K562 (cell line): ENCODE data around the gene VPS11. TPM values are rescaled to one million over a fixed set of nuclear protein-coding genes. Genes with fewer than 3 reads are reported as not detected.

Experiments
- DACH1 ChIP-seq: fragments of 450-650 bp; IDR thresholded peaks from 2 replicates; pipeline ENCODE4 v1.6.1; 2018; ENCODE audit not compliant: partially characterized antibody
- HCFC1 ChIP-seq: IDR thresholded peaks from 2 replicates; pipeline ENCODE4 v1.6.1; 2012; ENCODE audit warnings: low read depth, low read length, improper control_type of control experiment
- HNRNPH1 ChIP-seq: fragments of 200-400 bp; formaldehyde crosslinking; optimal IDR thresholded peaks from 2 replicates; pipeline ENCODE3; 2017; ENCODE audit warnings: low read depth, mild to moderate bottlenecking, low read length, moderate library complexity
- JUNB ChIP-seq: fragments of 450-650 bp; formaldehyde crosslinking; conservative IDR thresholded peaks from 2 replicates; pipeline ENCODE4 v1.4.0; 2020; ENCODE audit warnings: mild to moderate bottlenecking
- SAFB ChIP-seq: fragments of 200-400 bp; formaldehyde crosslinking; IDR thresholded peaks from 2 replicates; pipeline ENCODE4 v1.6.1; 2017; ENCODE audit warnings: low read depth, low read length, borderline replicate concordance
- SIX5 ChIP-seq, 2 experiments: IDR thresholded peaks; 2 replicates each; pipeline ENCODE4 v1.6.1; 2011; ENCODE audit warnings: low read length in 2 of 2, borderline replicate concordance in 1 of 2, low read depth in 1 of 2, mild to moderate bottlenecking in 1 of 2, moderate library complexity in 1 of 2; ENCODE audit not compliant: insufficient read depth in 1 of 2
- SP1 ChIP-seq: sonication (generic); formaldehyde crosslinking; IDR thresholded peaks from 2 replicates; pipeline ENCODE4 v1.8.1; 2022; ENCODE audit warnings: mild to moderate bottlenecking, missing genetic modification reagents
- STAT5B ChIP-seq: fragments of 250-450 bp; sonication (Bioruptor Pico); IDR thresholded peaks from 2 replicates; pipeline ENCODE4 v1.8.0; 2021; ENCODE audit warnings: mild to moderate bottlenecking, inconsistent platforms
- XRCC4 ChIP-seq: IDR thresholded peaks from one replicate; pipeline ENCODE4 v1.6.1; 2011; ENCODE audit not compliant: insufficient read depth, insufficient read length; ENCODE audit errors: extremely low read depth
- ZBTB1 ChIP-seq: sonication (generic); formaldehyde crosslinking; IDR thresholded peaks from 2 replicates; pipeline ENCODE4 v1.8.1; 2023; ENCODE audit warnings: missing genetic modification reagents, low read depth, mild to moderate bottlenecking, borderline replicate concordance
- ZBTB7A ChIP-seq: IDR thresholded peaks from 2 replicates; pipeline ENCODE4 v1.6.1; 2011; ENCODE audit warnings: low read depth, mild to moderate bottlenecking, low read length, moderate library complexity, borderline replicate concordance; ENCODE audit not compliant: control insufficient read depth
- ZFX ChIP-seq: sonication (generic); formaldehyde crosslinking; IDR thresholded peaks from 2 replicates; pipeline ENCODE4 v1.8.0; 2022; ENCODE audit warnings: mild to moderate bottlenecking, missing genetic modification reagents, moderate library complexity
- ZKSCAN1 ChIP-seq: fragments of 150-350 bp; IDR thresholded peaks from 2 replicates; pipeline ENCODE4 v1.6.1; 2016; ENCODE audit warnings: low read depth, low read length
- polyA plus RNA-seq, 8 experiments: library from polyadenylated mRNA; depleted of rRNA in 4 of 8; stranded (reverse) in 5 of 8; unstranded in 3 of 8; fragments of >200 nt; fragmentation: Nextera tagmentation in 2 of 8; fragmentation: Illumina TruSeq in 1 of 8; extraction: Ambion mirVana in 2 of 8; extraction: Trizol in 1 of 8; gene quantifications; 2 replicates each; pipeline versions ENCODE4 v1.2.1 to v1.2.3, GENCODE V29; 2011 to 2014; ENCODE audit warnings: inconsistent platforms in 1 of 8, missing spikeins in 1 of 8
- total RNA-seq, 7 experiments: library from RNA; depleted of rRNA in 6 of 7; stranded (reverse); fragments of >200 nt in 6 of 7; fragmentation: Illumina TruSeq in 2 of 7; extraction: Trizol in 2 of 7; gene quantifications; 2 replicates each; pipeline versions ENCODE4 v1.2.1 to v1.2.3, GENCODE V29; 2011 to 2021; ENCODE audit warnings: low replicate concordance in 1 of 7
- TF ChIP-seq, protein P1 (sequence below): sonication (generic); formaldehyde crosslinking; IDR thresholded peaks from 2 replicates; pipeline ENCODE4 v1.8.1; 2023; ENCODE audit warnings: mild to moderate bottlenecking, missing genetic modification reagents
- TF ChIP-seq, protein P2 (sequence below): fragments of 250-450 bp; sonication (Bioruptor Pico); IDR thresholded peaks from 2 replicates; pipeline ENCODE4 v1.5.0; 2020; ENCODE audit warnings: mild to moderate bottlenecking, borderline replicate concordance
- TF ChIP-seq, protein P3 (sequence below), 2 experiments: fragments of 250-450 bp in 1 of 2; fragments of 450-650 bp in 1 of 2; sonication (Bioruptor Pico) in 1 of 2; IDR thresholded peaks; 2 replicates each; pipeline versions ENCODE4 v1.6.1 to v1.8.0; 2016 to 2021; ENCODE audit warnings: mild to moderate bottlenecking in 2 of 2, moderate library complexity in 2 of 2, missing compliant biosample characterization in 1 of 2, missing genetic modification characterization in 1 of 2
- TF ChIP-seq, protein P4 (sequence below): fragments of 250-450 bp; sonication (Bioruptor Pico); IDR thresholded peaks from 2 replicates; pipeline ENCODE4 v1.5.0; 2021; ENCODE audit warnings: mild to moderate bottlenecking, moderate library complexity

The VPS11 gene
- total and polyA plus RNA-seq, 9 of the 15 experiments (the other 6 are each of a cell fraction or from before 2014, with no cell fraction given): 14.1 to 35.5 (median 27.5) TPM

DNA sequence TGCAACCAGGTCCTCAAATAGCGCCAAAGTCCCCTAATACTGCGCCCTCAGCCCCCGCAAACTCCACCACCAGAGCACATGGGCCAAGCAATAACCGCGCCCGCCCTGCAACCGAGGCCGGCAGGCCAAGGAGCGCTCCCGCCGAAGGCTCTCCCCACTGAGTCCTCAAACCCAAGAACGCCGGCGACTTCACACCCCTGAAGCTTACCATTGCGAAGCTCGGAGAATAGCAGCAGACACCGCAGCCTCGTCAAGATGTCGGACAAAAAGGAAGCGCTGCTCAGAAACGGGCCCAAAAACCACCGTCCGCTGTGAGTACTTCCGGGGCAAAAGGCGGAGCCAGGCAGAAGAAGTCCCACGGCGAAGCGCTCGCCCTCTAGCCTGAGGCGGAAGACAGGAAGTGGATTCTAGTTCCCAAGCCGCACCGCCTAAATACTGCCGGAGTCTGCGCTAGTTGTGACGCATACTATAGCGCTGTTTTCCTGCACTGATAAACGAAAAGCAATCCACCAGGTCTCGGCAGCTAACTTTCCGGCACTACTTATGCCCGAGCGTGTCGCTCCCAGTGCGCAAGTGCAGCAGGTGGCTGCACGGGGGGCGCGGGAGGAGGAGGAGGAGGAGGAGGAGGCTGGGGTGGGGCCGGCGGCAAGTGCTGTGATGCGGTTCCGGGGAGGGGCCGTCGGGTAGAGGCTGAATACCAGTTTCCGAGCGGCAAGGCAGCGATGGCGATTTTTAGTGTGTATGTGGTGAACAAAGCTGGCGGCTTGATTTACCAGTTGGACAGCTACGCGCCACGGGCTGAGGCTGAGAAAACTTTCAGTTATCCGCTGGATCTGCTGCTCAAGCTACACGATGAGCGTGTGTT is 49.3 kb upstream of the VPS11 start, which contains the start of the genes RPS25 and TRAPPC4 (continued):
- TF ChIP-seq JUNB (CRISPR knock-in tag) (no peak), ZBTB7A (no peak), STAT5B (no peak), ZBTB1 (CRISPR knock-in tag) (no peak), HCFC1 (peak; percentile 84), ZKSCAN1 (no peak), SP1 (CRISPR knock-in tag) (peak; percentile 98), SAFB (no peak), XRCC4 (no peak), HNRNPH1 (no peak), SIX5 (IDR thresholded peaks at IDR 0.05; ENCODE audit: borderline replicate concordance in 1 of 2, insufficient read depth in 1 of 2, low read depth in 1 of 2, low read length in 2 of 2) (peak; percentile 39 to 54; a peak in 3 of 4 replicates), ZFX (CRISPR knock-in tag) (peak; percentile 80), DACH1 (no peak)
- TF ChIP-seq, protein P1, sequence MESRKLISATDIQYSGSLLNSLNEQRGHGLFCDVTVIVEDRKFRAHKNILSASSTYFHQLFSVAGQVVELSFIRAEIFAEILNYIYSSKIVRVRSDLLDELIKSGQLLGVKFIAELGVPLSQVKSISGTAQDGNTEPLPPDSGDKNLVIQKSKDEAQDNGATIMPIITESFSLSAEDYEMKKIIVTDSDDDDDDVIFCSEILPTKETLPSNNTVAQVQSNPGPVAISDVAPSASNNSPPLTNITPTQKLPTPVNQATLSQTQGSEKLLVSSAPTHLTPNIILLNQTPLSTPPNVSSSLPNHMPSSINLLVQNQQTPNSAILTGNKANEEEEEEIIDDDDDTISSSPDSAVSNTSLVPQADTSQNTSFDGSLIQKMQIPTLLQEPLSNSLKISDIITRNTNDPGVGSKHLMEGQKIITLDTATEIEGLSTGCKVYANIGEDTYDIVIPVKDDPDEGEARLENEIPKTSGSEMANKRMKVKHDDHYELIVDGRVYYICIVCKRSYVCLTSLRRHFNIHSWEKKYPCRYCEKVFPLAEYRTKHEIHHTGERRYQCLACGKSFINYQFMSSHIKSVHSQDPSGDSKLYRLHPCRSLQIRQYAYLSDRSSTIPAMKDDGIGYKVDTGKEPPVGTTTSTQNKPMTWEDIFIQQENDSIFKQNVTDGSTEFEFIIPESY: peak; percentile 48; the same call in 1 of the 2 replicates
- TF ChIP-seq, protein P2, sequence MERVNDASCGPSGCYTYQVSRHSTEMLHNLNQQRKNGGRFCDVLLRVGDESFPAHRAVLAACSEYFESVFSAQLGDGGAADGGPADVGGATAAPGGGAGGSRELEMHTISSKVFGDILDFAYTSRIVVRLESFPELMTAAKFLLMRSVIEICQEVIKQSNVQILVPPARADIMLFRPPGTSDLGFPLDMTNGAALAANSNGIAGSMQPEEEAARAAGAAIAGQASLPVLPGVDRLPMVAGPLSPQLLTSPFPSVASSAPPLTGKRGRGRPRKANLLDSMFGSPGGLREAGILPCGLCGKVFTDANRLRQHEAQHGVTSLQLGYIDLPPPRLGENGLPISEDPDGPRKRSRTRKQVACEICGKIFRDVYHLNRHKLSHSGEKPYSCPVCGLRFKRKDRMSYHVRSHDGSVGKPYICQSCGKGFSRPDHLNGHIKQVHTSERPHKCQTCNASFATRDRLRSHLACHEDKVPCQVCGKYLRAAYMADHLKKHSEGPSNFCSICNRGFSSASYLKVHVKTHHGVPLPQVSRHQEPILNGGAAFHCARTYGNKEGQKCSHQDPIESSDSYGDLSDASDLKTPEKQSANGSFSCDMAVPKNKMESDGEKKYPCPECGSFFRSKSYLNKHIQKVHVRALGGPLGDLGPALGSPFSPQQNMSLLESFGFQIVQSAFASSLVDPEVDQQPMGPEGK (CRISPR knock-in tag): no peak
- TF ChIP-seq, protein P3, sequence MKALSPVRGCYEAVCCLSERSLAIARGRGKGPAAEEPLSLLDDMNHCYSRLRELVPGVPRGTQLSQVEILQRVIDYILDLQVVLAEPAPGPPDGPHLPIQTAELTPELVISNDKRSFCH (CRISPR knock-in tag; IDR thresholded peaks at IDR 0.05): no peak
- TF ChIP-seq, protein P3 (tag; IDR thresholded peaks at IDR 0.05): peak; percentile 63; the same call in 1 of the 2 replicates
- TF ChIP-seq, protein P4, sequence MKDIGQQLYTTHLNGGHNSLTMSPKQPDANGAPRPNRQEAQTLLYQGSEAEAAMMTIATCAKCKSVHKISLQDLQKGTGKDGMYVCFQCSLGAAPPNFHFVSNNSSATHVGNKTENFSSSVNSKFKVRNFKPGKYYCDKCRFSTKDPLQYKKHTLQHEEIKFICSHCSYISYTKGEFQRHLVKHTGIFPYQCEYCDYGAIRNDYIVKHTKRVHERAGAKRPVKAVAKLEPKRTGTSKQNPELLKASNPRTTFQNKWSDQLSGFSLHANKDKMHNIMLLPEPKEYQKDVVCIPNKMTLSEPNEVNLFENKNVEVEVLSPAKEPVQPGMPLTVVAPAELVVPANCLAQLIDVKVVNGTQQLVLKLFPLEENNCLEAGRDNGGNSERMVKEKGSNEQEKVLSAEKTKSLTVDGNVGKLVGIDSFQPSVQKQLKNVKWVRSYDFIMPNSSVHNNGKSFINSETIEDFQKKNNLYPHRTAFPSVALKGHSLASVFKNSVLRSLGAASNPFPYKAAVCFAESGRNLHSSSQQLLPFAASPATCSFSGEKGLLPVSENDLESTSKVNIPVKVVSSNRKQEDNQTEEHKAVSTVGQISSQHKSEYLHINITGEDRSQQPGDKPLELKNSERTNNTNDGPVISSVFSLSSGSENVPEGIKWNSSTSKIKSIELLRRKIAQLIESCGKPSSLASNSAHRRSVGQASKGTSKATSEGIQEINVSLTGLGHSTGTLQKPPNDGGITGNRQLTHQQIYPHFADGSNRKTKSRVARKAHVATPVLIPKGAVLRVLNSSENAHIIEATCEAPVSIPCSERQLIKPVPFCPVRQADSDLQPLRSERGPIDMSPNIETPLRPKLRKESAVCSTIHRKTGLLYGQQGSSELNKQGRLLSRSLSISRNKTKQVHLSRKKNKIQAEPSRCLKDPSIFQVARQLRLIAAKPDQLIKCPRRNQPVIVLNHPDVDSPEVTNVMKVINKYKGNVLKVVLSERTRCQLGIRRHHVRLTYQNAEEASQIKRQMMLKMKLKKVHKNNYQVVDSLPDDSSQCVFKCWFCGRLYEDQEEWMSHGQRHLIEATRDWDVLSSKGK: no peak
